ENCODE measurements around the gene LPCAT4. TPM values are rescaled to one million over a fixed set of nuclear protein-coding genes. Genes with fewer than 3 reads are reported as not detected.

LPCAT4 gene
- total and polyA plus RNA-seq, 4 donors, result 1.1 to 2.4 (median 1.8) TPM

DNA sequence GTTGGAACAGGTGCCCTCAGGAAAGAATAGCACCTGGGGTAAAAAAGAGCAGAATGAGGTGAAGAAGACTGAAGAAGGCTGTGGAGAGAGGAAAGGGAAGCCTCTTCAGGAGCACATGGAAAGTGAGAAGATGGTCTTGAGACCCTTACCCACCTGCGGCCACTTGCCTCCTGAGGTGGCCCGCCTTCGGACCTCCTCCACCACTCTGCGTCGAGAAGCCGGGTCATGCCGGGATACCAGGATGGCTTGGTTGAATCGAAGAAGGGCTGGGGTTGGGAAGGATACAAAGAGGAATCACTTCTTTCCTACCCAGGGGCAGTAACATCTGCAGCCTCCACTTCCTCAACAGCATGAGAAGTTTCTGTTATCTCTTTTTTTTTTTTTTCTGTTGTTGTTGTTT is 3.0 kb downstream of the LPCAT4 start:
- Histone ChIP-seq H3K4me3 (ENCODE audit: low read depth in 1 of 3, low read length in 3 of 3) (no peak overlapping the region), H3K4me1 (ENCODE audit: control insufficient read depth in 4 of 4, insufficient read depth in 4 of 4, low read length in 3 of 4) (peaks cover 0 to 19% (median 12%) of the 10 kb centered on the region in 4 donors), H3K27ac (ENCODE audit: low read depth in 1 of 2, low read length in 2 of 2) (no peak overlapping the region), H3K27me3 (ENCODE audit: control insufficient read depth in 4 of 4, insufficient read depth in 4 of 4, low read length in 3 of 4) (no peaks in the 10 kb centered on the region), H3K9me3 (ENCODE audit: control insufficient read depth in 4 of 4, low read length in 3 of 4) (no peaks in the 10 kb centered on the region), H3K36me3 (ENCODE audit: control insufficient read depth in 4 of 4, insufficient read depth in 3 of 4, low read depth in 1 of 4, low read length in 3 of 4) (peaks cover 0 to 2% (median 0%) of the 10 kb centered on the region in 4 donors), H3K9ac (ENCODE audit: low read depth in 1 of 2, low read length in 2 of 2) (no peak overlapping the region)
- no peak for DNase-seq (ENCODE audit: low spot score)
- 97% methylated on average over 8 of the region's 8 CpGs for WGBS
- TF ChIP-seq, protein P1, sequence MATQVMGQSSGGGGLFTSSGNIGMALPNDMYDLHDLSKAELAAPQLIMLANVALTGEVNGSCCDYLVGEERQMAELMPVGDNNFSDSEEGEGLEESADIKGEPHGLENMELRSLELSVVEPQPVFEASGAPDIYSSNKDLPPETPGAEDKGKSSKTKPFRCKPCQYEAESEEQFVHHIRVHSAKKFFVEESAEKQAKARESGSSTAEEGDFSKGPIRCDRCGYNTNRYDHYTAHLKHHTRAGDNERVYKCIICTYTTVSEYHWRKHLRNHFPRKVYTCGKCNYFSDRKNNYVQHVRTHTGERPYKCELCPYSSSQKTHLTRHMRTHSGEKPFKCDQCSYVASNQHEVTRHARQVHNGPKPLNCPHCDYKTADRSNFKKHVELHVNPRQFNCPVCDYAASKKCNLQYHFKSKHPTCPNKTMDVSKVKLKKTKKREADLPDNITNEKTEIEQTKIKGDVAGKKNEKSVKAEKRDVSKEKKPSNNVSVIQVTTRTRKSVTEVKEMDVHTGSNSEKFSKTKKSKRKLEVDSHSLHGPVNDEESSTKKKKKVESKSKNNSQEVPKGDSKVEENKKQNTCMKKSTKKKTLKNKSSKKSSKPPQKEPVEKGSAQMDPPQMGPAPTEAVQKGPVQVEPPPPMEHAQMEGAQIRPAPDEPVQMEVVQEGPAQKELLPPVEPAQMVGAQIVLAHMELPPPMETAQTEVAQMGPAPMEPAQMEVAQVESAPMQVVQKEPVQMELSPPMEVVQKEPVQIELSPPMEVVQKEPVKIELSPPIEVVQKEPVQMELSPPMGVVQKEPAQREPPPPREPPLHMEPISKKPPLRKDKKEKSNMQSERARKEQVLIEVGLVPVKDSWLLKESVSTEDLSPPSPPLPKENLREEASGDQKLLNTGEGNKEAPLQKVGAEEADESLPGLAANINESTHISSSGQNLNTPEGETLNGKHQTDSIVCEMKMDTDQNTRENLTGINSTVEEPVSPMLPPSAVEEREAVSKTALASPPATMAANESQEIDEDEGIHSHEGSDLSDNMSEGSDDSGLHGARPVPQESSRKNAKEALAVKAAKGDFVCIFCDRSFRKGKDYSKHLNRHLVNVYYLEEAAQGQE (IDR thresholded peaks at IDR 0.05), result no peak
- TF ChIP-seq RXRA (IDR thresholded peaks at IDR 0.05) (no peak), GABPA (IDR thresholded peaks at IDR 0.05 in 1 of 2, conservative IDR thresholded peaks at IDR 0.05 in 1 of 2) (no peak), RAD21 (IDR thresholded peaks at IDR 0.05) (no peak), SP1 (IDR thresholded peaks at IDR 0.05) (no peak), FOXA2 (IDR thresholded peaks at IDR 0.05) (no peak), YY1 (IDR thresholded peaks at IDR 0.05) (no peak), EGR1 (IDR thresholded peaks at IDR 0.05; ENCODE audit: low read depth in 2 of 2) (no peak), NR2F2 (IDR thresholded peaks at IDR 0.05) (no peak), JUND (IDR thresholded peaks at IDR 0.05) (no peak), FOXA1 (IDR thresholded peaks at IDR 0.05) (no peak), HNF4G (IDR thresholded peaks at IDR 0.05) (no peak), TAF1 (conservative IDR thresholded peaks at IDR 0.05) (no peak), HNF4A (conservative IDR thresholded peaks at IDR 0.05) (no peak)
- TF ChIP-seq, protein P2, sequence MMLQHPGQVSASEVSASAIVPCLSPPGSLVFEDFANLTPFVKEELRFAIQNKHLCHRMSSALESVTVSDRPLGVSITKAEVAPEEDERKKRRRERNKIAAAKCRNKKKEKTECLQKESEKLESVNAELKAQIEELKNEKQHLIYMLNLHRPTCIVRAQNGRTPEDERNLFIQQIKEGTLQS (IDR thresholded peaks at IDR 0.05), result no peak
- TF ChIP-seq, protein P3, sequence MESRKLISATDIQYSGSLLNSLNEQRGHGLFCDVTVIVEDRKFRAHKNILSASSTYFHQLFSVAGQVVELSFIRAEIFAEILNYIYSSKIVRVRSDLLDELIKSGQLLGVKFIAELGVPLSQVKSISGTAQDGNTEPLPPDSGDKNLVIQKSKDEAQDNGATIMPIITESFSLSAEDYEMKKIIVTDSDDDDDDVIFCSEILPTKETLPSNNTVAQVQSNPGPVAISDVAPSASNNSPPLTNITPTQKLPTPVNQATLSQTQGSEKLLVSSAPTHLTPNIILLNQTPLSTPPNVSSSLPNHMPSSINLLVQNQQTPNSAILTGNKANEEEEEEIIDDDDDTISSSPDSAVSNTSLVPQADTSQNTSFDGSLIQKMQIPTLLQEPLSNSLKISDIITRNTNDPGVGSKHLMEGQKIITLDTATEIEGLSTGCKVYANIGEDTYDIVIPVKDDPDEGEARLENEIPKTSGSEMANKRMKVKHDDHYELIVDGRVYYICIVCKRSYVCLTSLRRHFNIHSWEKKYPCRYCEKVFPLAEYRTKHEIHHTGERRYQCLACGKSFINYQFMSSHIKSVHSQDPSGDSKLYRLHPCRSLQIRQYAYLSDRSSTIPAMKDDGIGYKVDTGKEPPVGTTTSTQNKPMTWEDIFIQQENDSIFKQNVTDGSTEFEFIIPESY (IDR thresholded peaks at IDR 0.05), result no peak
- TF ChIP-seq, protein P4, sequence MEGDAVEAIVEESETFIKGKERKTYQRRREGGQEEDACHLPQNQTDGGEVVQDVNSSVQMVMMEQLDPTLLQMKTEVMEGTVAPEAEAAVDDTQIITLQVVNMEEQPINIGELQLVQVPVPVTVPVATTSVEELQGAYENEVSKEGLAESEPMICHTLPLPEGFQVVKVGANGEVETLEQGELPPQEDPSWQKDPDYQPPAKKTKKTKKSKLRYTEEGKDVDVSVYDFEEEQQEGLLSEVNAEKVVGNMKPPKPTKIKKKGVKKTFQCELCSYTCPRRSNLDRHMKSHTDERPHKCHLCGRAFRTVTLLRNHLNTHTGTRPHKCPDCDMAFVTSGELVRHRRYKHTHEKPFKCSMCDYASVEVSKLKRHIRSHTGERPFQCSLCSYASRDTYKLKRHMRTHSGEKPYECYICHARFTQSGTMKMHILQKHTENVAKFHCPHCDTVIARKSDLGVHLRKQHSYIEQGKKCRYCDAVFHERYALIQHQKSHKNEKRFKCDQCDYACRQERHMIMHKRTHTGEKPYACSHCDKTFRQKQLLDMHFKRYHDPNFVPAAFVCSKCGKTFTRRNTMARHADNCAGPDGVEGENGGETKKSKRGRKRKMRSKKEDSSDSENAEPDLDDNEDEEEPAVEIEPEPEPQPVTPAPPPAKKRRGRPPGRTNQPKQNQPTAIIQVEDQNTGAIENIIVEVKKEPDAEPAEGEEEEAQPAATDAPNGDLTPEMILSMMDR (IDR thresholded peaks at IDR 0.05; ENCODE audit: low read depth, low read length, missing input control), result no peak
- TF ChIP-seq, protein P5, sequence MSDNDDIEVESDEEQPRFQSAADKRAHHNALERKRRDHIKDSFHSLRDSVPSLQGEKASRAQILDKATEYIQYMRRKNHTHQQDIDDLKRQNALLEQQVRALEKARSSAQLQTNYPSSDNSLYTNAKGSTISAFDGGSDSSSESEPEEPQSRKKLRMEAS (IDR thresholded peaks at IDR 0.05), result no peak
